GM23338 (cell line): ENCODE results near the gene CPTP. TPM values are rescaled to one million over a fixed set of nuclear protein-coding genes. Genes with fewer than 3 reads are reported as not detected.

Source experiments
- ATAC-seq: fragments of 200-7000 bp; cut with Tn5 transposase; 3 replicates; pipeline ENCODE4 v1.9.1; 2020
- DNase-seq: peaks from one replicate; pipeline ENCODE4 v3.0.0-alpha.2; 2015; ENCODE audit warnings: low spot score
- H2AFZ ChIP-seq: fragments of 200-600 bp; sonication (generic); 2 replicates; pipeline ENCODE4 v1.8.0; 2016; ENCODE audit warnings: antibody characterized with exemption, mild to moderate bottlenecking, moderate library complexity
- H3F3A ChIP-seq: fragments of 200-600 bp; sonication (generic); replicated peaks from 2 replicates; pipeline ENCODE4 v1.8.0; 2017; ENCODE audit warnings: antibody characterized with exemption, mixed run types, low read depth
- H3K27ac ChIP-seq: fragments of 200-600 bp; sonication (generic); 2 replicates; pipeline ENCODE4 v1.6.1; 2016; ENCODE audit warnings: low read depth
- H3K27me3 ChIP-seq: fragments of 200-600 bp; sonication (generic); 2 replicates; pipeline ENCODE4 v1.8.0; 2016; ENCODE audit warnings: mild to moderate bottlenecking, mixed run types, moderate library complexity; ENCODE audit not compliant: insufficient read depth
- H3K36me3 ChIP-seq: fragments of 200-600 bp; sonication (generic); 2 replicates; pipeline ENCODE4 v1.8.0; 2016; ENCODE audit warnings: mild to moderate bottlenecking; ENCODE audit not compliant: insufficient read depth
- H3K4me1 ChIP-seq: fragments of 200-600 bp; sonication (generic); 2 replicates; pipeline ENCODE4 v1.8.0; 2016; ENCODE audit warnings: mild to moderate bottlenecking, moderate library complexity; ENCODE audit not compliant: insufficient read depth
- H3K4me2 ChIP-seq: fragments of 200-600 bp; sonication (generic); 2 replicates; pipeline ENCODE4 v1.7.1; 2017; ENCODE audit warnings: mixed run types
- H3K4me3 ChIP-seq: fragments of 200-600 bp; sonication (generic); 2 replicates; pipeline ENCODE4 v1.6.1; 2016; ENCODE audit warnings: mixed run types
- H3K79me2 ChIP-seq: fragments of 200-600 bp; sonication (generic); replicated peaks from 2 replicates; pipeline ENCODE4 v1.8.0; 2017; ENCODE audit warnings: mild to moderate bottlenecking; ENCODE audit not compliant: insufficient read depth
- H3K9me2 ChIP-seq: fragments of 200-600 bp; sonication (generic); 2 replicates; pipeline ENCODE4 v1.8.0; 2017; ENCODE audit not compliant: insufficient read depth
- H4K20me1 ChIP-seq: fragments of 200-600 bp; sonication (generic); replicated peaks from 2 replicates; pipeline ENCODE4 v1.8.0; 2017; ENCODE audit warnings: mild to moderate bottlenecking; ENCODE audit not compliant: insufficient read depth
- H3K27ac Mint-ChIP-seq: 2 replicates; pipeline ENCODE4 v1.8.0; 2020; ENCODE audit warnings: inconsistent platforms, mild to moderate bottlenecking, moderate library complexity, mixed read lengths
- H3K27me3 Mint-ChIP-seq: 3 replicates; pipeline ENCODE4 v1.8.0; 2022; ENCODE audit warnings: low read depth, mild to moderate bottlenecking, moderate library complexity, mixed read lengths, inconsistent platforms; ENCODE audit not compliant: insufficient read depth, poor library complexity
- H3K36me3 Mint-ChIP-seq: 3 replicates; pipeline ENCODE4 v1.8.0; 2021; ENCODE audit warnings: low read depth, mild to moderate bottlenecking, inconsistent platforms, moderate library complexity, mixed read lengths
- H3K4me1 Mint-ChIP-seq: 3 replicates; pipeline ENCODE4 v1.8.0; 2020; ENCODE audit warnings: mild to moderate bottlenecking, inconsistent platforms, mixed read lengths
- H3K4me3 Mint-ChIP-seq: 3 replicates; pipeline ENCODE4 v1.8.0; 2021; ENCODE audit warnings: moderate library complexity, mild to moderate bottlenecking, inconsistent platforms, mixed read lengths
- H3K9me3 Mint-ChIP-seq: 3 replicates; pipeline ENCODE4 v1.8.0; 2020; ENCODE audit warnings: moderate library complexity, mild to moderate bottlenecking, inconsistent platforms, mixed read lengths
- STAT1 ChIP-seq: IDR thresholded peaks from one replicate; pipeline ENCODE4 v1.6.1; 2016; ENCODE audit warnings: antibody characterized with exemption; ENCODE audit not compliant: unreplicated experiment
- polyA plus RNA-seq: library from polyadenylated mRNA; unstranded; fragments of >200 nt; fragmentation: Nextera tagmentation; extraction: Ambion mirVana; gene quantifications from 2 replicates; pipeline ENCODE4 v1.2.1, GENCODE V29; 2016
- total RNA-seq: library from RNA; depleted of rRNA; stranded (reverse); fragments of >200 nt; shearing (Covaris generic); gene quantifications from 2 replicates; pipeline ENCODE4 v1.2.3, GENCODE V29; 2014
- TF ChIP-seq, protein P1 (sequence below), 2 experiments: fragments of 200-600 bp in 1 of 2; sonication (generic) in 1 of 2; conservative IDR thresholded peaks; 2 replicates each; pipeline versions ENCODE4 v1.5.1 to v1.6.1; 2016 to 2017; ENCODE audit warnings: antibody characterized with exemption in 2 of 2, low read depth in 2 of 2, mild to moderate bottlenecking in 2 of 2, moderate library complexity in 1 of 2
- TF ChIP-seq, protein P2 (sequence below): IDR thresholded peaks from 2 replicates; pipeline ENCODE4 v1.6.1; 2016; ENCODE audit warnings: antibody characterized with exemption
- TF ChIP-seq, protein P3 (sequence below): fragments of 250-450 bp; sonication (Bioruptor Pico); IDR thresholded peaks from 2 replicates; pipeline ENCODE4 v1.5.0; 2020; ENCODE audit warnings: mild to moderate bottlenecking, moderate library complexity

The CPTP gene
- total and polyA plus RNA-seq, 2 experiments from 2014 or later, result 8.1 to 13.5 TPM

DNA sequence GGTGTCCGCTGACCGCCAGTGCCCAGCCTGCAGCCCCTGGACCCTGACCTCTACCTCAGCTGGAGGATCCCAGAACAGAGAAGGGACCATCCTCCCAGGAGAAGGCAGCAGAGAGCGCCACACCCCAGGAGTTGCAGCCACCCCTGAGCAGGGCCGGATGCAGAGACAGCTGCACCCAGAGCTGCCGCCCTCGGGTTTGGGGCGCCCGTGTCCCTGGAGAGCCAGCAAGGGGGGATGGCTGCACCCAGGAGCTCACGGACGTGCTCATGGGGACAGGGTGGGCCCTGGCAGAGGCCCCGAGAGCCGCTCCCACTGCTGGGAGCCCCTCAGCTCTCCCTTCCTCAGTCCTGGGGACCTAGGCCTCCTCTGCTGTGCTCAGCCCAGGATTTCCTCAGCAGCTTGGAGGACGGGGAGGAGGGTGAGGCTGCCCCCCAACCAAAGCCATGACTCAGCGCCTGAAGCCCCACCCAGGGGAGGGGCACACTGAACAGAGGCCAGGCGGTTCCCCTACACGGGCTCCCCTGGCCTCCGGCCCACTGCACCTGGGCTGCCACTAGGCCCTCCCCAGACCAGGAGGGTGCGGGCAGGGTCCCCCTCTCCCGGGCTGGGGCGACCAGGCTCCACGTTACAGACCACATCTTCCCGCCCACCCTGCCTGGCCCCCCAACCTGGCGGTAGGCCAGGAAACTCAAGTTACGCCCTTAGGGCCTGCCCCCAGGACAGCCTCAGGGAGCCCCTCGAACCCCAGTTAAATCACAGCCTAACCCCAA, 19.1 kb upstream of the CPTP start:
- Mint-ChIP-seq H3K4me1 (peaks cover 20% of the 10 kb centered on the region; the same call in 2 of the 3 replicates), H3K27ac (peak overlapping the region; percentile 80), H3K4me3 (peak overlapping the region; percentile 80), H3K27me3 (peaks cover 18% of the 10 kb centered on the region), H3K9me3 (no peaks in the 10 kb centered on the region), H3K36me3 (peaks cover 2% of the 10 kb centered on the region)
- DNase-seq (no peak), ATAC-seq (peak; percentile 2)
- Histone ChIP-seq H3K79me2 (peaks cover 5% of the 10 kb centered on the region; the same call in 1 of the 2 replicates), H3K4me2 (peak overlapping the region; percentile 87; the same call in 1 of the 2 replicates), H3K36me3 (no peaks in the 10 kb centered on the region), H4K20me1 (no peaks in the 10 kb centered on the region), H3K4me3 (peak overlapping the region; percentile 28; the same call in 1 of the 2 replicates), H2AFZ (no peak overlapping the region), H3K9me2 (no peaks in the 10 kb centered on the region), H3K27ac (no peak overlapping the region), H3K4me1 (peaks cover 7% of the 10 kb centered on the region; the same call in 1 of the 2 replicates), H3F3A (peaks cover 4% of the 10 kb centered on the region; the same call in 1 of the 2 replicates), H3K27me3 (no peaks in the 10 kb centered on the region)
- TF ChIP-seq, protein P1, sequence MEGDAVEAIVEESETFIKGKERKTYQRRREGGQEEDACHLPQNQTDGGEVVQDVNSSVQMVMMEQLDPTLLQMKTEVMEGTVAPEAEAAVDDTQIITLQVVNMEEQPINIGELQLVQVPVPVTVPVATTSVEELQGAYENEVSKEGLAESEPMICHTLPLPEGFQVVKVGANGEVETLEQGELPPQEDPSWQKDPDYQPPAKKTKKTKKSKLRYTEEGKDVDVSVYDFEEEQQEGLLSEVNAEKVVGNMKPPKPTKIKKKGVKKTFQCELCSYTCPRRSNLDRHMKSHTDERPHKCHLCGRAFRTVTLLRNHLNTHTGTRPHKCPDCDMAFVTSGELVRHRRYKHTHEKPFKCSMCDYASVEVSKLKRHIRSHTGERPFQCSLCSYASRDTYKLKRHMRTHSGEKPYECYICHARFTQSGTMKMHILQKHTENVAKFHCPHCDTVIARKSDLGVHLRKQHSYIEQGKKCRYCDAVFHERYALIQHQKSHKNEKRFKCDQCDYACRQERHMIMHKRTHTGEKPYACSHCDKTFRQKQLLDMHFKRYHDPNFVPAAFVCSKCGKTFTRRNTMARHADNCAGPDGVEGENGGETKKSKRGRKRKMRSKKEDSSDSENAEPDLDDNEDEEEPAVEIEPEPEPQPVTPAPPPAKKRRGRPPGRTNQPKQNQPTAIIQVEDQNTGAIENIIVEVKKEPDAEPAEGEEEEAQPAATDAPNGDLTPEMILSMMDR (conservative IDR thresholded peaks at IDR 0.05; ENCODE audit: low read depth in 2 of 2), result peak in 1 of 2 experiments; percentile 36; a peak in 2 of 4 replicates
- no peak for TF ChIP-seq STAT1
- TF ChIP-seq, protein P2, sequence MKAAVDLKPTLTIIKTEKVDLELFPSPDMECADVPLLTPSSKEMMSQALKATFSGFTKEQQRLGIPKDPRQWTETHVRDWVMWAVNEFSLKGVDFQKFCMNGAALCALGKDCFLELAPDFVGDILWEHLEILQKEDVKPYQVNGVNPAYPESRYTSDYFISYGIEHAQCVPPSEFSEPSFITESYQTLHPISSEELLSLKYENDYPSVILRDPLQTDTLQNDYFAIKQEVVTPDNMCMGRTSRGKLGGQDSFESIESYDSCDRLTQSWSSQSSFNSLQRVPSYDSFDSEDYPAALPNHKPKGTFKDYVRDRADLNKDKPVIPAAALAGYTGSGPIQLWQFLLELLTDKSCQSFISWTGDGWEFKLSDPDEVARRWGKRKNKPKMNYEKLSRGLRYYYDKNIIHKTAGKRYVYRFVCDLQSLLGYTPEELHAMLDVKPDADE, result no peak

DNA sequence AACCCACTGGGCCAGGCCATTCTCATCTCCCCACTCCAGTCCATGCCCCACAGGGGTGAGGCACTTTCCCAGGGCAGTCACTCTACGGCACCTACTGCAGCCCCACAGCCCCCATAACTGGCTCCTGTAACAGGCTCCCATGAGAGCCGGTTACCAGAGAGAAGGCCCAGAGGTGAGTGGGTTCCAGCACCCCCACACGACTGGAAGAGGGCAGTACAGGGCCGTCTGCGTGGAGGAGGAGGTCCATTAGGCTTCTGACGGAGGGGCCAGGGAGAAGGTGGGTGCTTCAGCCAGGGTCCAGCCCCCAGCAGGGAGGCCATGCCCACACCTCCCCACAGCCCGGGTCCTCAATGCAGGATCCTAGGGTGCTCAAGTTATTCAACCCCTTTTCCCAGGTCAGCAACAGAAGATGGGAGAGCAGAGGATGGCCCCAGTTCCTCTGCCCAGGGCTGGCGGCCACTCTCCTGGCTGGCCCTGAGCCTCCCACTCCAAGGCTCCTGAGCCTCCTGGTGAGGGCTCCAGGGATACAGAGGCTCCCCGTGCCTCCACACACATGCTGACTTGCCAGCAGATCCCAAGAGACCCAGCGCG, 18.4 kb upstream of the CPTP start:
- Mint-ChIP-seq H3K9me3 (no peaks in the 10 kb centered on the region), H3K36me3 (peaks cover 6% of the 10 kb centered on the region), H3K27ac (peak overlapping the region; percentile 80), H3K4me3 (peak overlapping the region; percentile 80), H3K4me1 (peaks cover 20% of the 10 kb centered on the region; the same call in 2 of the 3 replicates), H3K27me3 (peaks cover 20% of the 10 kb centered on the region)
- TF ChIP-seq, protein P1 (conservative IDR thresholded peaks at IDR 0.05; ENCODE audit: low read depth in 2 of 2), result peak; percentile 28 to 49
- TF ChIP-seq, protein P3, sequence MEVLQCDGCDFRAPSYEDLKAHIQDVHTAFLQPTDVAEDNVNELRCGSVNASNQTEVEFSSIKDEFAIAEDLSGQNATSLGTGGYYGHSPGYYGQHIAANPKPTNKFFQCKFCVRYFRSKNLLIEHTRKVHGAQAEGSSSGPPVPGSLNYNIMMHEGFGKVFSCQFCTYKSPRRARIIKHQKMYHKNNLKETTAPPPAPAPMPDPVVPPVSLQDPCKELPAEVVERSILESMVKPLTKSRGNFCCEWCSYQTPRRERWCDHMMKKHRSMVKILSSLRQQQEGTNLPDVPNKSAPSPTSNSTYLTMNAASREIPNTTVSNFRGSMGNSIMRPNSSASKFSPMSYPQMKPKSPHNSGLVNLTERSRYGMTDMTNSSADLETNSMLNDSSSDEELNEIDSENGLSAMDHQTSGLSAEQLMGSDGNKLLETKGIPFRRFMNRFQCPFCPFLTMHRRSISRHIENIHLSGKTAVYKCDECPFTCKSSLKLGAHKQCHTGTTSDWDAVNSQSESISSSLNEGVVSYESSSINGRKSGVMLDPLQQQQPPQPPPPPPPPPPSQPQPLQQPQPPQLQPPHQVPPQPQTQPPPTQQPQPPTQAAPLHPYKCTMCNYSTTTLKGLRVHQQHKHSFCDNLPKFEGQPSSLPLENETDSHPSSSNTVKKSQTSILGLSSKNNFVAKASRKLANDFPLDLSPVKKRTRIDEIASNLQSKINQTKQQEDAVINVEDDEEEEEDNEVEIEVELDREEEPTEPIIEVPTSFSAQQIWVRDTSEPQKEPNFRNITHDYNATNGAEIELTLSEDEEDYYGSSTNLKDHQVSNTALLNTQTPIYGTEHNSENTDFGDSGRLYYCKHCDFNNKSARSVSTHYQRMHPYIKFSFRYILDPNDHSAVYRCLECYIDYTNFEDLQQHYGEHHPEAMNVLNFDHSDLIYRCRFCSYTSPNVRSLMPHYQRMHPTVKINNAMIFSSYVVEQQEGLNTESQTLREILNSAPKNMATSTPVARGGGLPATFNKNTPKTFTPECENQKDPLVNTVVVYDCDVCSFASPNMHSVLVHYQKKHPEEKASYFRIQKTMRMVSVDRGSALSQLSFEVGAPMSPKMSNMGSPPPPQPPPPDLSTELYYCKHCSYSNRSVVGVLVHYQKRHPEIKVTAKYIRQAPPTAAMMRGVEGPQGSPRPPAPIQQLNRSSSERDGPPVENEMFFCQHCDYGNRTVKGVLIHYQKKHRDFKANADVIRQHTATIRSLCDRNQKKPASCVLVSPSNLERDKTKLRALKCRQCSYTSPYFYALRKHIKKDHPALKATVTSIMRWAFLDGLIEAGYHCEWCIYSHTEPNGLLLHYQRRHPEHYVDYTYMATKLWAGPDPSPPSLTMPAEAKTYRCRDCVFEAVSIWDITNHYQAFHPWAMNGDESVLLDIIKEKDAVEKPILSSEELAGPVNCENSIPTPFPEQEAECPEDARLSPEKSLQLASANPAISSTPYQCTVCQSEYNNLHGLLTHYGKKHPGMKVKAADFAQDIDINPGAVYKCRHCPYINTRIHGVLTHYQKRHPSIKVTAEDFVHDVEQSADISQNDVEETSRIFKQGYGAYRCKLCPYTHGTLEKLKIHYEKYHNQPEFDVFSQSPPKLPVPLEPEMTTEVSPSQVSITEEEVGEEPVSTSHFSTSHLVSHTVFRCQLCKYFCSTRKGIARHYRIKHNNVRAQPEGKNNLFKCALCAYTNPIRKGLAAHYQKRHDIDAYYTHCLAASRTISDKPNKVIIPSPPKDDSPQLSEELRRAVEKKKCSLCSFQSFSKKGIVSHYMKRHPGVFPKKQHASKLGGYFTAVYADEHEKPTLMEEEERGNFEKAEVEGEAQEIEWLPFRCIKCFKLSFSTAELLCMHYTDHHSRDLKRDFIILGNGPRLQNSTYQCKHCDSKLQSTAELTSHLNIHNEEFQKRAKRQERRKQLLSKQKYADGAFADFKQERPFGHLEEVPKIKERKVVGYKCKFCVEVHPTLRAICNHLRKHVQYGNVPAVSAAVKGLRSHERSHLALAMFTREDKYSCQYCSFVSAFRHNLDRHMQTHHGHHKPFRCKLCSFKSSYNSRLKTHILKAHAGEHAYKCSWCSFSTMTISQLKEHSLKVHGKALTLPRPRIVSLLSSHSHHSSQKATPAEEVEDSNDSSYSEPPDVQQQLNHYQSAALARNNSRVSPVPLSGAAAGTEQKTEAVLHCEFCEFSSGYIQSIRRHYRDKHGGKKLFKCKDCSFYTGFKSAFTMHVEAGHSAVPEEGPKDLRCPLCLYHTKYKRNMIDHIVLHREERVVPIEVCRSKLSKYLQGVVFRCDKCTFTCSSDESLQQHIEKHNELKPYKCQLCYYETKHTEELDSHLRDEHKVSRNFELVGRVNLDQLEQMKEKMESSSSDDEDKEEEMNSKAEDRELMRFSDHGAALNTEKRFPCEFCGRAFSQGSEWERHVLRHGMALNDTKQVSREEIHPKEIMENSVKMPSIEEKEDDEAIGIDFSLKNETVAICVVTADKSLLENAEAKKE (CRISPR knock-in tag), result no peak
- H3K4me2 ChIP-seq, result peak overlapping the region; percentile 87; the same call in 1 of the 2 replicates
- H3K36me3 ChIP-seq, result no peaks in the 10 kb centered on the region
- H3K4me1 ChIP-seq, result peaks cover 7% of the 10 kb centered on the region; the same call in 1 of the 2 replicates
- DNase-seq (peak; percentile 60), ATAC-seq (peak; percentile 5)
- peaks cover 5% of the 10 kb centered on the region; the same call in 1 of the 2 replicates for H3K79me2 ChIP-seq
- peak overlapping the region; percentile 90; the same call in 1 of the 2 replicates for H3K4me3 ChIP-seq
- no peaks in the 10 kb centered on the region for H3K27me3 ChIP-seq
- H3K9me2 ChIP-seq, result no peaks in the 10 kb centered on the region
- H2AFZ ChIP-seq, result no peak overlapping the region
- no peak overlapping the region for H3K27ac ChIP-seq
- H3F3A ChIP-seq, result peaks cover 4% of the 10 kb centered on the region; the same call in 1 of the 2 replicates
- H4K20me1 ChIP-seq, result no peaks in the 10 kb centered on the region
